Measurements from ENCODE around the gene COL5A3.
"Not testable (repeated sequence)": the region's sequence is repeated elsewhere in the genome, so short reads cannot be mapped to it uniquely, and the experiment has no call there.

The COL5A3 gene

GRCh38 chr19:9947441-9947840, 62.9 kb downstream of the COL5A3 start:
- no peak overlapping the region for H3K4me3 Mint-ChIP-seq
- intact Hi-C loops (cut with micrococcal nuclease), result no loop called here
- H3K4me1 Mint-ChIP-seq (ENCODE audit: low read depth), result peaks cover 7% of the 10 kb centered on the region
- peaks cover 3% of the 10 kb centered on the region for H3K9me3 Mint-ChIP-seq
- no peaks in the 10 kb centered on the region for H3K36me3 Mint-ChIP-seq (ENCODE audit: low read depth)
- peaks cover 7% of the 10 kb centered on the region for H3K27me3 Mint-ChIP-seq
- H3K27ac Mint-ChIP-seq, result no peak overlapping the region

GRCh38 chr19:9946528-9947125, 63.7 kb downstream of the COL5A3 start:
- H3K4me1 Mint-ChIP-seq (ENCODE audit: low read depth); intact Hi-C loops (cut with micrococcal nuclease); H3K36me3 Mint-ChIP-seq (ENCODE audit: low read depth); H3K4me3 Mint-ChIP-seq; H3K27ac Mint-ChIP-seq; H3K27me3 Mint-ChIP-seq: not testable (repeated sequence)
- H3K9me3 Mint-ChIP-seq, result peaks cover 11% of the 10 kb centered on the region

DNA sequence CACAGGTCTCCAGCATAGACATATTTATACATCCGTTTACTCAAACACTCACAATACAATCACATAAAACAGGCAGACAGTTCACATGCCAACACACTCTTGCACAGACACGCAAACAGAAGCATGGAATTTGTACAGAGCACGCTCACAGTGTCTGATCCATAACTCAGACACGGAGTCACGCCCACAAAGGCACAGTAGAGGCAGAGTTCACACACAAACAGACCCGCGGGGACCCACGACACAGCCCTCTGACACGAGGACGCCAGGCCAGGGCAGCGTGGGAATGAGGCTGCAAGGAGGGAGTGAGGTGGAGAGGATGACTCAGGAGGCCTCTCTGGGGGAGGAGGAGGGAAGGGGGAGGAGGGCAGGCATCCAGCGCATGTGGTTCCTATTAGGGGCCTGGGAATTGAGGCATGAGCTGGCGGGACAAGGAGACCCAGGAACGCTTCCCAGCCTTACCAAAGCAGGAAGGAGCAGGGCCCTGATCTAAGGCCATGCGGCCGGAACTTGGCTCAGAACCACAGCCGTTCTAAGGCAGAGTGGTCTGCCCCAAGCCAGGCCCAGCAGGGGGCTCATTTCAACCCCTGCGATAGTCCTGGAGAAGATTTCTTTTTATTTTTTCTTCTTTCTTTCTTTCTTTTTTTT, 64.9 kb downstream of the COL5A3 start:
- Mint-ChIP-seq H3K4me1 (ENCODE audit: low read depth) (peaks cover 7% of the 10 kb centered on the region), H3K27ac (no peak overlapping the region), H3K36me3 (ENCODE audit: low read depth) (no peaks in the 10 kb centered on the region), H3K9me3 (peaks cover 16% of the 10 kb centered on the region), H3K4me3 (no peak overlapping the region), H3K27me3 (peaks cover 13% of the 10 kb centered on the region)
- intact Hi-C loops (cut with micrococcal nuclease), result no loop called here

DNA sequence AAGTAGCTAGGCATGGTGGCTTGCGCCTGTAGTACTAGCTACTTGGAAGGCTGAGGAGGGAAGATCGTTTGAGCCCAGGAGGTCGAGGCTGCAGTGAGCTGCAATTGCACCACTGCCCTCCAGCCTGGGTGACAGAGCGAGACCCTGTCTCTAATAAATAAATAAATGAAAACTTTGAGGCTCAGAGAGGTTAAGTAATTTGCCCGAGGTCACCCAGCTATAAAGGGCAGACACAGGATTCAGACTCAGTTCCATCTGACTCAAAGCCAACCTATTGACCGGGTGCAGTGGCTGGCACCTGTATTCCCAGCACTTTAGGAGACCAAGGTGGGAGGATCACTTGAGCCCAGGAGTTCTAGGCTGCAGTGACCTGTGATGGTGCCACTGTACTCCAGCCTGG, 66.6 kb downstream of the COL5A3 start:
- Mint-ChIP-seq H3K27me3 (peaks cover 22% of the 10 kb centered on the region), H3K4me3 (no peak overlapping the region), H3K27ac (no peak overlapping the region), H3K36me3 (ENCODE audit: low read depth) (no peaks in the 10 kb centered on the region), H3K9me3 (peaks cover 16% of the 10 kb centered on the region), H3K4me1 (ENCODE audit: low read depth) (peaks cover 7% of the 10 kb centered on the region)
- intact Hi-C loops (cut with micrococcal nuclease), result no loop called here

GRCh38 chr19:9941671-9942070, 68.6 kb downstream of the COL5A3 start:
- Mint-ChIP-seq H3K4me1 (ENCODE audit: low read depth) (peaks cover 13% of the 10 kb centered on the region), H3K36me3 (ENCODE audit: low read depth) (no peaks in the 10 kb centered on the region), H3K9me3 (peaks cover 16% of the 10 kb centered on the region), H3K4me3 (no peak overlapping the region), H3K27ac (no peak overlapping the region), H3K27me3 (peaks cover 41% of the 10 kb centered on the region)
- intact Hi-C loops (cut with micrococcal nuclease), result no loop called here

GRCh38 chr19:9941231-9941630, 69.1 kb downstream of the COL5A3 start:
- Mint-ChIP-seq H3K27me3 (peaks cover 43% of the 10 kb centered on the region), H3K4me3 (no peak overlapping the region), H3K4me1 (ENCODE audit: low read depth) (peaks cover 14% of the 10 kb centered on the region), H3K9me3 (peaks cover 16% of the 10 kb centered on the region), H3K36me3 (ENCODE audit: low read depth) (no peaks in the 10 kb centered on the region), H3K27ac (no peak overlapping the region)
- intact Hi-C loops (cut with micrococcal nuclease), result no loop called here

DNA sequence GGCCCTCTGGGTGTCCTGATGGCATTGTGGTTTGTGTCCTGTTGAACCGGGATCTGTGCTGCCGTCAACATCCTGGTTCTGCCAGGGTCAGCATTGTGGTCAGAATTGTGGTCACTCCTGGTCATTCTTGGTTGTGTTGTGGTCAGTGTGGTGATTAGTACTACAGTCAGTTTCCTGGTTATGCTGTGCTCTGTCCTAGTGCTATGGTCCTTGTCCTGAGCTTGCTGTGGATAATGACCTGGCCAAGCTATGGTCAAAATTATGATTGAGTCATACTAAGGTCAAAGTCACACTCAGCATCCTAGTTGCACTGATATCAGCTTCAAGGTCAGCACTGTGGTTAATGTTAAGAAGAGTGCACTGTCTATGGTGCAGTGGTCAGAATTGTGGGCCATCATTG, 69.5 kb downstream of the COL5A3 start:
- H3K4me1 Mint-ChIP-seq (ENCODE audit: low read depth), result peaks cover 15% of the 10 kb centered on the region
- H3K27me3 Mint-ChIP-seq, result peaks cover 46% of the 10 kb centered on the region
- intact Hi-C loops (cut with micrococcal nuclease), result no loop called here
- no peak overlapping the region for H3K4me3 Mint-ChIP-seq
- no peaks in the 10 kb centered on the region for H3K36me3 Mint-ChIP-seq (ENCODE audit: low read depth)
- H3K27ac Mint-ChIP-seq, result no peak overlapping the region
- peaks cover 16% of the 10 kb centered on the region for H3K9me3 Mint-ChIP-seq

GRCh38 chr19:9939301-9939913, 70.9 kb downstream of the COL5A3 start:
- H3K4me3 Mint-ChIP-seq, result no peak overlapping the region
- no peak overlapping the region for H3K27ac Mint-ChIP-seq
- H3K27me3 Mint-ChIP-seq, result peaks cover 57% of the 10 kb centered on the region
- H3K9me3 Mint-ChIP-seq, result peaks cover 16% of the 10 kb centered on the region
- H3K36me3 Mint-ChIP-seq (ENCODE audit: low read depth), result no peaks in the 10 kb centered on the region
- H3K4me1 Mint-ChIP-seq (ENCODE audit: low read depth), result peaks cover 17% of the 10 kb centered on the region
- intact Hi-C loops (cut with micrococcal nuclease), result no loop called here

- H3K27ac Mint-ChIP-seq, result no peak overlapping the region
- H3K4me1 Mint-ChIP-seq (ENCODE audit: low read depth), result peaks cover 20% of the 10 kb centered on the region
- peaks cover 72% of the 10 kb centered on the region for H3K27me3 Mint-ChIP-seq
- H3K36me3 Mint-ChIP-seq (ENCODE audit: low read depth), result no peaks in the 10 kb centered on the region
- intact Hi-C loops (cut with micrococcal nuclease), result no loop called here
- no peak overlapping the region for H3K4me3 Mint-ChIP-seq
- H3K9me3 Mint-ChIP-seq, result peaks cover 9% of the 10 kb centered on the region
These were observed 73.3 kb downstream of the COL5A3 start for GRCh38 chr19:9937001-9937411.

DNA sequence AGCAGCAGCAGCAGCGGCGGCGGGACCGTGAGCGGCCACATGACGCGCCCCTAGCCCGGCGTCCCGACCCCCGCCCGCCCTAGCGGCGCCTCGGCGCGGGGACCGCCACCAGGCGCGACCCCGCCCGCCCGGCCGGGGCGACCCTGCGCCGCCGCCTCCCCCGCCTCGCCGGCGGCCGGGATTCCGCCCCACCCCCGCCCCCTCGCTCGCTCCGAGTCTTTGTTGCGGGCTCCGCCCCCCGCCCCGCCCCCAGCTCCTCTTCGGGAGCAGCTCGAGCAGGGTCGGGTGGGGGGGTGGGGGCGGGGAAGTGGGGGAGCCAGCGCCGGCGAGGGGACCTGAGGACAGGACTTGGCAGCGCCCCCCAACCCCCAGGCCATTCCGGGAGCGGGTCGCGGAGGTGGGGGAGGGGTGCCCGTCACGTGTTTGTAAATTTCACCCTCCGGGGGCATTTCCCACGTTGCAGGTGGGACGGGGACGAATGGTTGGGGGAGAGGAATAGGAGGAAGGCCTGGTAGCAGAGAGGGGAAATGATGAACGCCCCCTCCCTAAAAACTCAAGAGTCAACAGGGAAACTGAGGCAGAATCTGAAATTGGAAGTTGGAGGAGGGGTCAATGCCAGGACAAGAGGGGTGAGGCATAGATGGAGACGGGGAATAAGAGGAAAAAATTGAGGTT, 73.8 kb downstream of the COL5A3 start, which contains the start of gene OLFM2:
Gene OLFM2, minus strand, starts transcription at position 190 of the 675 bp plus-strand sequence. Its CDS starts 149 bp downstream, at position 41.
- H3K4me1 Mint-ChIP-seq (ENCODE audit: low read depth), result peaks cover 20% of the 10 kb centered on the region
- H3K4me3 Mint-ChIP-seq, result peak within 1 kb of the TSS; percentile 4
- H3K27me3 Mint-ChIP-seq, result peaks cover 73% of the 10 kb centered on the region
- H3K36me3 Mint-ChIP-seq (ENCODE audit: low read depth), result no peaks in the 10 kb centered on the region
- no peak within 1 kb of the TSS for H3K27ac Mint-ChIP-seq
- peaks cover 3% of the 10 kb centered on the region for H3K9me3 Mint-ChIP-seq
- intact Hi-C loops (cut with micrococcal nuclease), result no loop called here

GRCh38 chr19:9935506-9936325, 74.6 kb downstream of the COL5A3 start:
- Mint-ChIP-seq H3K4me3 (peak overlapping the region; percentile 4), H3K9me3 (no peaks in the 10 kb centered on the region), H3K27ac (no peak overlapping the region), H3K27me3 (peaks cover 72% of the 10 kb centered on the region), H3K36me3 (ENCODE audit: low read depth) (no peaks in the 10 kb centered on the region), H3K4me1 (ENCODE audit: low read depth) (peaks cover 24% of the 10 kb centered on the region)
- intact Hi-C loops (cut with micrococcal nuclease), result loop anchor here (2.0 kb wide), 1 partner anchor 65 kb away; no protein-coding TSS in a partner anchor

GRCh38 chr19:9934132-9934950, 76.0 kb downstream of the COL5A3 start:
- Mint-ChIP-seq H3K9me3 (no peaks in the 10 kb centered on the region), H3K4me3 (no peak overlapping the region), H3K36me3 (ENCODE audit: low read depth) (no peaks in the 10 kb centered on the region), H3K27me3 (peaks cover 66% of the 10 kb centered on the region), H3K27ac (no peak overlapping the region), H3K4me1 (ENCODE audit: low read depth) (peaks cover 26% of the 10 kb centered on the region)
- intact Hi-C loops (cut with micrococcal nuclease), result loop anchor here (2.0 to 5.0 kb wide), 2 partner anchors 66 to 453 kb away; no protein-coding TSS in a partner anchor

DNA sequence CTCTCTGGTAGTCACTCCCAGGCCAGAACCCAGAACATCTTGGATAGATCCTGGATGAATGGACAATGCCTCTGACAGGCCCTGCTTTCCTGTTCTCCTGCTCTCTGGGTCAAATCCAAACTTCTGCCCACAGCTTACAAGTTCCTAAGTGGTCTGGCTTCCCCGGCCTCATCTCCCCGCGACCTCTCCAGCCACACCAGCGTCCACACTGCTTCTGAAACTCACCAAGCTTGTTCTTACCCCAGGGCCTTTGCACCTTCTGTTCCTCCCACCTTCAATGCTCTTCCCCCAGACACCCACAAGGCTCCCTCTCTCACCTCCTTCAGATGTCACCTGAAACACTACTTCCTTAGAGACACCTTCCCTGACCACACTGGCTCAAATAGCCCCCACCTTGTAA, 77.5 kb downstream of the COL5A3 start:
- peaks cover 57% of the 10 kb centered on the region for H3K27me3 Mint-ChIP-seq

More for the DNA sequence above, 77.5 kb downstream of the COL5A3 start:
- H3K36me3 Mint-ChIP-seq (ENCODE audit: low read depth), result no peaks in the 10 kb centered on the region
- intact Hi-C loops (cut with micrococcal nuclease), result loop anchor here (5.0 kb wide), 1 partner anchor 454 kb away; no protein-coding TSS in a partner anchor
- H3K9me3 Mint-ChIP-seq, result no peaks in the 10 kb centered on the region
- no peak overlapping the region for H3K4me3 Mint-ChIP-seq
- no peak overlapping the region for H3K27ac Mint-ChIP-seq
- peaks cover 27% of the 10 kb centered on the region for H3K4me1 Mint-ChIP-seq (ENCODE audit: low read depth)
